ENCODE data around the gene SLC35C1.

SLC35C1 gene

DNA sequence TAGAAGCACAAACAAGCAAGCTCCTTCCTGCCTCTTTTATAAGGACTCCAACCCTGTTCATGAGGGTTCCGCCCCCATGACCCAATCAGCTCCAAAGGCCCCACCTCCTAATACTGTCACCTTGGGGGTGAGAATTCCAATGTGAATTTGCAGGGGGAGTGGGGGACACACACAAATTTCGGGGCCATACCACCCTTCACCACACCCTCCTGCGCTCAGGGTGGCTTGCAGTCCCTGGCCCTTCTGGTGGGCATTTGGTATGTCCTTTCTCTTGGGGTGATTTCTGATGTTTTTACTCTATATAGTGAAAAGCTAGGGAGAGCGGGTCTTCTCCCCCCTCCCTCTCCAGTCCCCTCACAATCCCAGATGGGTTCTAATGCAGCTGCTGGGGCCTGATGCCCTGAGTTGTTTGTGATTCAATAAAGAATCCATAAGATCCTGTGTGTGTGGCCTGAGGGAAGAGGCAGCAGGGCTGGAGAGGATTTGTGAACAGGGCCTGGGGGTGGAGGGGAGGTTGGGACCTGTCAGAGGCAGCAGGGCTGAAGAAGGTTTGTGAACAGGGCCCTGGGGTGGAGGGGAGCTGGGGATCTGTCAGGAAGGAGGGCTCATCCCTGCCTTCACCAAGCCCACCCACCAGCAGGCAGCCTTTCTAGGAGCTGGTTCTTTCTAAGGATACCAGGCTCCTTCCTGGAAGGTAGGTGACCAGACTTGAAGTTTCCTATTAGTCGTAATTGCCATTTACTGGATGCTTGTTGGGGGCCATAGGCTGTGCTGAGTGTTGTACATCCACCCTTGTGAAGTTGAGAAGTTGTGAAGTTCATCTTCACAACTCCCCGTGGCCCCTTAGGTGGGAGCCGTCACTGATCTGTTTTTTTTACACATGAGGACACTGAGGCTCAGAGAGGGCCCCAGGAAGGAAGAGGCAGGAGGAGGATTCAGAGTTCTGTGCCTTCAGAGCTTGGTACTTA, 7.9 kb downstream of the SLC35C1 start:
- peaks cover 26% of the 10 kb centered on the region for H3K4me1 ChIP-seq (ENCODE audit: low read depth, poor library complexity, severe bottlenecking)
- H4K20me1 ChIP-seq (ENCODE audit: insufficient read depth): no peaks in the 10 kb centered on the region

DNA sequence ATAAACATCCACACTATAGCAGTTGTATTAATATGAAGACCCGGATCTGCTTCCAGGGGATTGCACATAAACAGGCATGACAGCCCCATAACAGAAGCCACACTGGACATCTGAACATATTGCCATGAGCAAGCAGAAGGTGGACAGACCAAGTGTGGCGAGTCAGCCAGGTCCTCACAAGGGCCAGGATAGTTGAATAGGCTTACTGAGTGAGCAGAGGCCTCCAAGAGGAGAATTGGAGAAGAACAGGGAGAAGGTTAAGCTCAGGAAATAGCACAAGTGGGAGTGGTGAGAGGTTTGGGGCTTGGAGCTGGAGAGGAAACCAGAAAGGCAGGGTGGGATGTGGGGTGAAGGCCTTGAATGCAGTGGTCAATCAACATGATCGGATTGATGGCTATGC, 10.8 kb downstream of the SLC35C1 start:
- Histone ChIP-seq H3K36me3 (ENCODE audit: insufficient read depth) (no peaks in the 10 kb centered on the region), H3K9ac (no peak overlapping the region), H3K4me1 (ENCODE audit: low read depth, poor library complexity, severe bottlenecking) (peaks cover 23% of the 10 kb centered on the region)

More for the DNA sequence above, 7.9 kb downstream of the SLC35C1 start:
- H3K79me2 ChIP-seq (ENCODE audit: insufficient read depth, low read depth): 0 out of 2 replicates have a peak, but pooled peaks cover 2% of the 10 kb centered on the region
- H3K27ac ChIP-seq: no peak overlapping the region
- H3K36me3 ChIP-seq (ENCODE audit: insufficient read depth): no peaks in the 10 kb centered on the region
- no peak overlapping the region for H3K4me2 ChIP-seq
- no peak overlapping the region for H3K9ac ChIP-seq
- H3K4me3 ChIP-seq (IDR thresholded peaks at IDR 0.05; ENCODE audit: insufficient read depth, low read depth, low read length): no peak overlapping the region
- TF ChIP-seq, protein P1, sequence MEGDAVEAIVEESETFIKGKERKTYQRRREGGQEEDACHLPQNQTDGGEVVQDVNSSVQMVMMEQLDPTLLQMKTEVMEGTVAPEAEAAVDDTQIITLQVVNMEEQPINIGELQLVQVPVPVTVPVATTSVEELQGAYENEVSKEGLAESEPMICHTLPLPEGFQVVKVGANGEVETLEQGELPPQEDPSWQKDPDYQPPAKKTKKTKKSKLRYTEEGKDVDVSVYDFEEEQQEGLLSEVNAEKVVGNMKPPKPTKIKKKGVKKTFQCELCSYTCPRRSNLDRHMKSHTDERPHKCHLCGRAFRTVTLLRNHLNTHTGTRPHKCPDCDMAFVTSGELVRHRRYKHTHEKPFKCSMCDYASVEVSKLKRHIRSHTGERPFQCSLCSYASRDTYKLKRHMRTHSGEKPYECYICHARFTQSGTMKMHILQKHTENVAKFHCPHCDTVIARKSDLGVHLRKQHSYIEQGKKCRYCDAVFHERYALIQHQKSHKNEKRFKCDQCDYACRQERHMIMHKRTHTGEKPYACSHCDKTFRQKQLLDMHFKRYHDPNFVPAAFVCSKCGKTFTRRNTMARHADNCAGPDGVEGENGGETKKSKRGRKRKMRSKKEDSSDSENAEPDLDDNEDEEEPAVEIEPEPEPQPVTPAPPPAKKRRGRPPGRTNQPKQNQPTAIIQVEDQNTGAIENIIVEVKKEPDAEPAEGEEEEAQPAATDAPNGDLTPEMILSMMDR (conservative IDR thresholded peaks at IDR 0.05; ENCODE audit: low read depth, low read length): no peak
- no peaks in the 10 kb centered on the region for H3K27me3 ChIP-seq (ENCODE audit: insufficient read depth, low read depth)
- H2AFZ ChIP-seq (ENCODE audit: low read depth): no peak overlapping the region

DNA sequence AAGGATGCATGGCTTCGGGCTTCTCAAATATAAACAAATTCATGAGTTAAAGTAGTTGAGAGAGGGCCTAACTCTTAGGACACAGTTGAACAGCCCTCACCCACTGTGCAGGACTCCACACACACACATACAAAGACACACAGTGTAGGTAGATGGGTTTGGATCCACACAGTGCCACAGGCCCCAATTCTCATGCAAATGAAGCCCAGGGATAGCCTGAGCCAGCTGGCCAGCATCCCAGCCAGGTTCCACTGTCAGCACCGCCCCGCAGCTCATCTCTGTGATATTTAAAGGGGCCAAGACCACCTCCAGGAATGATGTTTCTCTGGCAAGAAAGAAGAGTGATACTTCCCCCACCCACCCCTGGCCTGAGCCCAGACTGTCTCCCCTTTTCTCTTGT, 11.7 kb downstream of the SLC35C1 start:
- H3K4me3 ChIP-seq (IDR thresholded peaks at IDR 0.05; ENCODE audit: insufficient read depth, low read depth, low read length): no peak overlapping the region
- H3K27ac ChIP-seq: no peak overlapping the region
- no peak overlapping the region for H2AFZ ChIP-seq (ENCODE audit: low read depth)
- no peaks in the 10 kb centered on the region for H3K36me3 ChIP-seq (ENCODE audit: insufficient read depth)
- no peak overlapping the region for H3K9ac ChIP-seq
- H4K20me1 ChIP-seq (ENCODE audit: insufficient read depth): no peaks in the 10 kb centered on the region
- peaks cover 28% of the 10 kb centered on the region for H3K4me1 ChIP-seq (ENCODE audit: low read depth, poor library complexity, severe bottlenecking)
- TF ChIP-seq, protein P1 (conservative IDR thresholded peaks at IDR 0.05; ENCODE audit: low read depth, low read length): no peak
- H3K79me2 ChIP-seq (ENCODE audit: insufficient read depth, low read depth): no peaks in the 10 kb centered on the region
- no peak overlapping the region for H3K4me2 ChIP-seq
- H3K27me3 ChIP-seq (ENCODE audit: insufficient read depth, low read depth): no peaks in the 10 kb centered on the region

More for the DNA sequence above, 10.8 kb downstream of the SLC35C1 start:
- no peaks in the 10 kb centered on the region for H4K20me1 ChIP-seq (ENCODE audit: insufficient read depth)
- H2AFZ ChIP-seq (ENCODE audit: low read depth): no peak overlapping the region
- no peaks in the 10 kb centered on the region for H3K27me3 ChIP-seq (ENCODE audit: insufficient read depth, low read depth)
- no peak overlapping the region for H3K4me2 ChIP-seq
- TF ChIP-seq, protein P1 (conservative IDR thresholded peaks at IDR 0.05; ENCODE audit: low read depth, low read length): no peak
- no peaks in the 10 kb centered on the region for H3K79me2 ChIP-seq (ENCODE audit: insufficient read depth, low read depth)
- no peak overlapping the region for H3K27ac ChIP-seq
- no peak overlapping the region for H3K4me3 ChIP-seq (IDR thresholded peaks at IDR 0.05; ENCODE audit: insufficient read depth, low read depth, low read length)

DNA sequence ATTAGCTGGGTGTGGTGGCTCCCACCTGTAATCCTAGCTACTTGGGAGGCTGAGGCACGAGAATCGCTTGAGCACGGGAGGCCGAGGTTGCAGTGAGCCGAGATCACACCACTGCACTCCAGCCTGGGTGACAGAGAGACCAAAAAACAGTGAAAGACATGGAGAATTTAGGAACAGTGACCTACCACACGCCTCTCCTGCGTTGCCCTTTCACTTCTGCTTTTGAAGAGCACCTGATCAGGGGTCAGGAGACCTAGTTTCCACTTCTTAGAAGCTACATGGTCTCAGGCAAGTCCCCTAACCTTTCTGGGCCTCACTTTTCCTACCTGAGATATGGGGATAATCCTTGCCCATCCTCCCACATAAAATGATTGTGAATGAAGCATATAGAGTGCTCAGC, 12.2 kb downstream of the SLC35C1 start:
- H3K4me3 ChIP-seq (IDR thresholded peaks at IDR 0.05; ENCODE audit: insufficient read depth, low read depth, low read length): no peak overlapping the region
- H3K79me2 ChIP-seq (ENCODE audit: insufficient read depth, low read depth): no peaks in the 10 kb centered on the region
- no peak overlapping the region for H2AFZ ChIP-seq (ENCODE audit: low read depth)
- no peak overlapping the region for H3K9ac ChIP-seq
- H3K4me2 ChIP-seq: no peak overlapping the region
- H4K20me1 ChIP-seq (ENCODE audit: insufficient read depth): no peaks in the 10 kb centered on the region
- no peaks in the 10 kb centered on the region for H3K27me3 ChIP-seq (ENCODE audit: insufficient read depth, low read depth)
- TF ChIP-seq, protein P1 (conservative IDR thresholded peaks at IDR 0.05; ENCODE audit: low read depth, low read length): no peak
- H3K36me3 ChIP-seq (ENCODE audit: insufficient read depth): no peaks in the 10 kb centered on the region
- peaks cover 34% of the 10 kb centered on the region for H3K4me1 ChIP-seq (ENCODE audit: low read depth, poor library complexity, severe bottlenecking)
- H3K27ac ChIP-seq: no peak overlapping the region

Measured in KMS-11 (cell line).